ENCODE results near the gene PNPLA1.

DNA sequence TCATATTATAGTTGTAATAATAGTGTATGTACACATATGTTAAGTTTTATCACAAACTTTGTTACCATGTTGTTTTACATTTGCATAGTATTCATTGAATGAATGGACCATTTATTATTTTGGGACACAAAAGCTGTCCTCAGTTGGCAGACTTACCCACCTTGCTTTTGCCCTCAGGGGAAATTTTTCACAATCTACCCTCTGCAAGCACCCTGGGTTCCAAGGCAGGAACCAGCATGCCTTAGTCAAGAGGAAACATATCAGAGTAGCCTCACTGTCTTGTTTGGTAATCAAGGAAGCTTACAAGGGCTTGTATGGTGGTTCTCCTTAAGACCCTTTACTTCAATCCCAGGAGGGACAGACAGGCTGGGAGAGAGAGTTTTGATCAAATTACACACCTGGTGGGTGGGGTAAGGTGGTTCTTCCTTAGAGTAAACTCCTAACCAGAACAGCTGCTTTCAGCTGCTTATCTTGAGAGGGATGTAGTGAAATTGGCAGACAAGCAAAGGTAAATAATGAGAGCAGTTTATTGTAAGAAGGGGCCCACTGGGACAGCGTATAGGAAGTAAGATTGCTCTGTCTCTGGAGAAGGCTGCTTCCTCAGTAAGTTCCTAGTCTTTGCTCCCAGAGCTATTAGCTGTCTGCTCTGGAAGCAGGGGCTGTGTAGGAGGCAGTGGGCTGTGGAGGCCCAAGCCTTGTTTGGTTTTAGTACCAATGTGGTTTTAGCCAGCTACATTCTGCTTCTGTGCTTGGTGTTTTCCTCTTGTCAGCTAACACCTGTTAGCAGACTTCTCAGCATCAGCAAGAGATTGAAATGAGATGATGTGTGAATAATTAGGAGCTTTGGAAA is 42.3 kb upstream of the PNPLA1 start:
- TF ChIP-seq, protein P1, sequence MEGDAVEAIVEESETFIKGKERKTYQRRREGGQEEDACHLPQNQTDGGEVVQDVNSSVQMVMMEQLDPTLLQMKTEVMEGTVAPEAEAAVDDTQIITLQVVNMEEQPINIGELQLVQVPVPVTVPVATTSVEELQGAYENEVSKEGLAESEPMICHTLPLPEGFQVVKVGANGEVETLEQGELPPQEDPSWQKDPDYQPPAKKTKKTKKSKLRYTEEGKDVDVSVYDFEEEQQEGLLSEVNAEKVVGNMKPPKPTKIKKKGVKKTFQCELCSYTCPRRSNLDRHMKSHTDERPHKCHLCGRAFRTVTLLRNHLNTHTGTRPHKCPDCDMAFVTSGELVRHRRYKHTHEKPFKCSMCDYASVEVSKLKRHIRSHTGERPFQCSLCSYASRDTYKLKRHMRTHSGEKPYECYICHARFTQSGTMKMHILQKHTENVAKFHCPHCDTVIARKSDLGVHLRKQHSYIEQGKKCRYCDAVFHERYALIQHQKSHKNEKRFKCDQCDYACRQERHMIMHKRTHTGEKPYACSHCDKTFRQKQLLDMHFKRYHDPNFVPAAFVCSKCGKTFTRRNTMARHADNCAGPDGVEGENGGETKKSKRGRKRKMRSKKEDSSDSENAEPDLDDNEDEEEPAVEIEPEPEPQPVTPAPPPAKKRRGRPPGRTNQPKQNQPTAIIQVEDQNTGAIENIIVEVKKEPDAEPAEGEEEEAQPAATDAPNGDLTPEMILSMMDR (IDR thresholded peaks at IDR 0.05; ENCODE audit: low read length): no peak
- TF ChIP-seq EZH2 (IDR thresholded peaks at IDR 0.05; ENCODE audit: borderline replicate concordance, low read length): no peak

Measured in OCI-LY1 (cell line).